HCT116 (cell line): ENCODE data around the gene MAGEA4.
A peak's percentile ranks its signal among the peaks of the same experiment; 100 is the strongest.

Source experiments
- EGR1 ChIP-seq: IDR thresholded peaks from 2 replicates; pipeline ENCODE4 v1.6.1; 2012; ENCODE audit warnings: low read depth
- ELF1 ChIP-seq: IDR thresholded peaks from 2 replicates; pipeline ENCODE4 v1.6.1; 2012; ENCODE audit warnings: low read depth, borderline replicate concordance
- EZH2 ChIP-seq: fragments of 200-600 bp; sonication (generic); IDR thresholded peaks from 2 replicates; pipeline ENCODE4 v1.6.1; 2017; ENCODE audit warnings: antibody characterized with exemption, mixed run types
- EZH2phosphoT487 ChIP-seq: fragments of 200-600 bp; IDR thresholded peaks from 2 replicates; pipeline ENCODE4 v1.6.1; 2018; ENCODE audit warnings: antibody characterized with exemption, borderline replicate concordance
- POLR2A ChIP-seq: IDR thresholded peaks from 2 replicates; pipeline ENCODE4 v1.7.0; 2011; ENCODE audit warnings: borderline replicate concordance; ENCODE audit not compliant: insufficient read depth, insufficient read length; ENCODE audit errors: extremely low read depth
- POLR2AphosphoS5 ChIP-seq: IDR thresholded peaks from 2 replicates; pipeline ENCODE4 v1.6.1; 2011; ENCODE audit warnings: mild to moderate bottlenecking, low read depth, low read length, moderate library complexity
- SIN3A ChIP-seq: IDR thresholded peaks from 2 replicates; pipeline ENCODE4 v1.6.1; 2012; ENCODE audit warnings: low read depth
- SP1 ChIP-seq: IDR thresholded peaks from 2 replicates; pipeline ENCODE4 v1.6.1; 2012; ENCODE audit warnings: low read depth
- TCF7L2 ChIP-seq: IDR thresholded peaks from 2 replicates; pipeline ENCODE4 v1.7.0; 2011; ENCODE audit warnings: borderline replicate concordance, inconsistent platforms; ENCODE audit not compliant: insufficient read depth, insufficient read length; ENCODE audit errors: extremely low read depth
- YY1 ChIP-seq: IDR thresholded peaks from 2 replicates; pipeline ENCODE4 v1.6.1; 2011; ENCODE audit warnings: low read length, low read depth, moderate library complexity, mild to moderate bottlenecking; ENCODE audit not compliant: insufficient replicate concordance; ENCODE audit errors: extremely low read depth
- ZFX ChIP-seq: fragments of 450-650 bp; IDR thresholded peaks from 2 replicates; pipeline ENCODE4 v1.6.1; 2017
- TF ChIP-seq, protein P1 (sequence below), 3 experiments: fragments of 200-600 bp in 1 of 3; sonication (generic) in 1 of 3; IDR thresholded peaks in 2 of 3; conservative IDR thresholded peaks in 1 of 3; 2 replicates each; pipeline ENCODE4 v1.5.1; 2012 to 2017; ENCODE audit warnings: low read depth in 2 of 3, low read length in 2 of 3, antibody characterized with exemption in 1 of 3, borderline replicate concordance in 1 of 3, control low read depth in 1 of 3, mild to moderate bottlenecking in 1 of 3, mixed read lengths in 1 of 3, mixed run types in 1 of 3, moderate library complexity in 1 of 3; ENCODE audit not compliant: insufficient read depth in 1 of 3
- TF ChIP-seq, protein P2 (sequence below): IDR thresholded peaks from 2 replicates; pipeline ENCODE4 v1.6.1; 2012
- TF ChIP-seq, protein P3 (sequence below): IDR thresholded peaks from 2 replicates; pipeline ENCODE4 v1.6.1; 2012; ENCODE audit warnings: low read depth

DNA sequence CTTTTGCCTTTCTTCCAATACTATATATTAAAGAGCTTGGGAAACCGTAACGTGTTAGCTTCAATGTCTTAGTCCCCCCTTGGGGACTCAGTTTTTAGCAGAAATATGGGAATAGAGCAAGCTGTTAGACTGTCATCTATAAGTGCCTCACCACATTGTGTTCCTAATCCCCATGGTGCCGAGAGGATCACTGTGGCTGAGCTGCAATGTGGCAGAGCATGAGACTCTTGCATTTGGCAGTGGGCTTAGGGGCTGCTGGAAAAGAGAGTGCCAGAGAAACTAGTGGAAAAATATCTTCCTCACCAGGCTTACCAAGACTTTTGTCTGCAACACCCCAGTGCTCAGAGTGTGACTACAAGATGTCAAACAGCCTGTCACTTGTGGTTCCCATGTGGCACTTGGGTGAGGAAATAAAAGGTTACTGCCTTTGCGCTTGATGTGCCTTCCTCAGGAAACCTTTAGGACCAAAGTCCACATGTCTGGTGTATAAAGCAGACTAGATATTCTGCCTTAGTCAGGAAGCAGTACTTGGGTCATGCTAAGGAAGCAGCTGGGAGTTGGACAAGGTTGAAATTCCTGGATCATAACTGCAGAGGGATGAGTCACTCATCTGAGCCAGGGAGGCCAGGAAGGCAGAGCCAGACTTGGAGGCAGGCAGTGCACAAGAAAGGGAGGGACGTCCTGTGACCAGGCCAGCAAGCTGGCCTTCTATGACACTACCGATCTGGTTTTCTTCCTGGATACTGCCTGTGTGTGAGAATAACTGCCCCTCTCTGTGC, 9.7 kb upstream of the MAGEA4 start:
- TF ChIP-seq, protein P1, sequence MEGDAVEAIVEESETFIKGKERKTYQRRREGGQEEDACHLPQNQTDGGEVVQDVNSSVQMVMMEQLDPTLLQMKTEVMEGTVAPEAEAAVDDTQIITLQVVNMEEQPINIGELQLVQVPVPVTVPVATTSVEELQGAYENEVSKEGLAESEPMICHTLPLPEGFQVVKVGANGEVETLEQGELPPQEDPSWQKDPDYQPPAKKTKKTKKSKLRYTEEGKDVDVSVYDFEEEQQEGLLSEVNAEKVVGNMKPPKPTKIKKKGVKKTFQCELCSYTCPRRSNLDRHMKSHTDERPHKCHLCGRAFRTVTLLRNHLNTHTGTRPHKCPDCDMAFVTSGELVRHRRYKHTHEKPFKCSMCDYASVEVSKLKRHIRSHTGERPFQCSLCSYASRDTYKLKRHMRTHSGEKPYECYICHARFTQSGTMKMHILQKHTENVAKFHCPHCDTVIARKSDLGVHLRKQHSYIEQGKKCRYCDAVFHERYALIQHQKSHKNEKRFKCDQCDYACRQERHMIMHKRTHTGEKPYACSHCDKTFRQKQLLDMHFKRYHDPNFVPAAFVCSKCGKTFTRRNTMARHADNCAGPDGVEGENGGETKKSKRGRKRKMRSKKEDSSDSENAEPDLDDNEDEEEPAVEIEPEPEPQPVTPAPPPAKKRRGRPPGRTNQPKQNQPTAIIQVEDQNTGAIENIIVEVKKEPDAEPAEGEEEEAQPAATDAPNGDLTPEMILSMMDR (IDR thresholded peaks at IDR 0.05 in 2 of 3, conservative IDR thresholded peaks at IDR 0.05 in 1 of 3; ENCODE audit: borderline replicate concordance in 1 of 3, insufficient read depth in 1 of 3, low read depth in 2 of 3, low read length in 2 of 3), result no peak
- TF ChIP-seq EZH2 (no peak), POLR2AphosphoS5 (no peak), POLR2A (no peak), ZFX (no peak), EGR1 (no peak), SP1 (peak; percentile 53), YY1 (no peak), ELF1 (no peak), TCF7L2 (no peak), EZH2phosphoT487 (no peak), SIN3A (no peak)
- TF ChIP-seq, protein P2, sequence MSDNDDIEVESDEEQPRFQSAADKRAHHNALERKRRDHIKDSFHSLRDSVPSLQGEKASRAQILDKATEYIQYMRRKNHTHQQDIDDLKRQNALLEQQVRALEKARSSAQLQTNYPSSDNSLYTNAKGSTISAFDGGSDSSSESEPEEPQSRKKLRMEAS, result peak; percentile 37
- TF ChIP-seq, protein P3, sequence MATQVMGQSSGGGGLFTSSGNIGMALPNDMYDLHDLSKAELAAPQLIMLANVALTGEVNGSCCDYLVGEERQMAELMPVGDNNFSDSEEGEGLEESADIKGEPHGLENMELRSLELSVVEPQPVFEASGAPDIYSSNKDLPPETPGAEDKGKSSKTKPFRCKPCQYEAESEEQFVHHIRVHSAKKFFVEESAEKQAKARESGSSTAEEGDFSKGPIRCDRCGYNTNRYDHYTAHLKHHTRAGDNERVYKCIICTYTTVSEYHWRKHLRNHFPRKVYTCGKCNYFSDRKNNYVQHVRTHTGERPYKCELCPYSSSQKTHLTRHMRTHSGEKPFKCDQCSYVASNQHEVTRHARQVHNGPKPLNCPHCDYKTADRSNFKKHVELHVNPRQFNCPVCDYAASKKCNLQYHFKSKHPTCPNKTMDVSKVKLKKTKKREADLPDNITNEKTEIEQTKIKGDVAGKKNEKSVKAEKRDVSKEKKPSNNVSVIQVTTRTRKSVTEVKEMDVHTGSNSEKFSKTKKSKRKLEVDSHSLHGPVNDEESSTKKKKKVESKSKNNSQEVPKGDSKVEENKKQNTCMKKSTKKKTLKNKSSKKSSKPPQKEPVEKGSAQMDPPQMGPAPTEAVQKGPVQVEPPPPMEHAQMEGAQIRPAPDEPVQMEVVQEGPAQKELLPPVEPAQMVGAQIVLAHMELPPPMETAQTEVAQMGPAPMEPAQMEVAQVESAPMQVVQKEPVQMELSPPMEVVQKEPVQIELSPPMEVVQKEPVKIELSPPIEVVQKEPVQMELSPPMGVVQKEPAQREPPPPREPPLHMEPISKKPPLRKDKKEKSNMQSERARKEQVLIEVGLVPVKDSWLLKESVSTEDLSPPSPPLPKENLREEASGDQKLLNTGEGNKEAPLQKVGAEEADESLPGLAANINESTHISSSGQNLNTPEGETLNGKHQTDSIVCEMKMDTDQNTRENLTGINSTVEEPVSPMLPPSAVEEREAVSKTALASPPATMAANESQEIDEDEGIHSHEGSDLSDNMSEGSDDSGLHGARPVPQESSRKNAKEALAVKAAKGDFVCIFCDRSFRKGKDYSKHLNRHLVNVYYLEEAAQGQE, result no peak
